ENCODE results near the gene MED22. TPM values are rescaled to one million over a fixed set of nuclear protein-coding genes. Genes with fewer than 3 reads are reported as not detected.

Gene MED22
- total RNA-seq, 2 donors from 2014 or later, result 34.8 to 43.3 TPM

Other genes with a start within 250 kb of the MED22 start
- gene RALGDS, start 226.9 kb downstream of the MED22 start, total RNA-seq, result 100 to 1,000 TPM; 138 to 159 TPM
- gene GBGT1, start 184.2 kb downstream of the MED22 start, total RNA-seq, result 1 to 10 TPM; 4.1 to 7.2 TPM
- not detected for gene OBP2B, start 138.9 kb downstream of the MED22 start, total RNA-seq
- under 1 TPM; 0.25 to 0.69 TPM for gene ABO, start 72.9 kb downstream of the MED22 start, total RNA-seq
- gene SURF6, start 11.9 kb downstream of the MED22 start, total RNA-seq, result 10 to 100 TPM; 11.5 to 23.9 TPM
- gene RPL7A, start 87 bp upstream of the MED22 start, total RNA-seq, result 1,000 to 10,000 TPM; 1,580 to 1,944 TPM
- gene SURF1, start 8.4 kb upstream of the MED22 start, total RNA-seq, result 10 to 100 TPM; 26.0 to 28.4 TPM
- gene SURF2, start 8.4 kb upstream of the MED22 start, total RNA-seq, result 10 to 100 TPM; 15.2 to 21.6 TPM
- 100 to 1,000 TPM; 390 to 433 TPM for gene SURF4, start 27.9 kb upstream of the MED22 start, total RNA-seq
- under 1 TPM in 1 of 2 donors, not detected in 1; 0.19 TPM for gene STKLD1, start 28.2 kb upstream of the MED22 start, total RNA-seq
- gene REXO4, start 69.9 kb upstream of the MED22 start, total RNA-seq, result 10 to 100 TPM; 34.3 to 55.1 TPM
- 1 to 10 TPM in 1 of 2 donors, under 1 TPM in 1; 0.67 to 1.1 TPM for gene ADAMTS13, start 74.2 kb upstream of the MED22 start, total RNA-seq
- gene CACFD1, start 111.8 kb upstream of the MED22 start, total RNA-seq, result 1 to 10 TPM; 2.4 to 7.0 TPM
- gene SLC2A6, start 131.0 kb upstream of the MED22 start, total RNA-seq, result 10 to 100 TPM; 15.0 to 42.3 TPM
- not detected for gene MYMK, start 176.8 kb upstream of the MED22 start, total RNA-seq
- not detected for gene ADAMTSL2, start 186.6 kb upstream of the MED22 start, total RNA-seq

Data from natural killer cell treated with Interleukin-12 subunit alpha and Interleukin-12 subunit beta and Interleukin-15 and Interleukin-18, amount 100 ng/mL, for 72 hours (primary cell).